Measurements from ENCODE around the gene GCGR.

The GCGR gene

DNA sequence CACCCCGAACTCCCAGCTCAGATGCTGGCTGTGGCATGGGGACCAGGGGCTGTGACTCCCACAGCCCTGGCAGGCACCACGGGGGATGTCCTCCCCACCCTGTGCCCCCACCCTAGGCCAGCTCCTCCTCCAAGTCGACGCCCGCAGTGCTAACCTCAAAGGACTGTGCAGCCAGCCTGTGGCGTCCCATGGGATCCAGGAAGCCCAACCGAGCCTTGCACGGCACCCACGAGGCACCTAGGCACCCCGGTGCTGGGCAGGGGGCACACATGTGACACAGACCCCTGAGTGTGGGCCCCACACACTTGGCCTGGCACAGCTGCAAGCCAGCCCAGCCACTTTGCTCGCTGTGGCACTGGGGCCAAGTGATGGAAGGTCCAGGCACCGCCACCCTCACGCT is 3.9 kb downstream of the GCGR start:
- no peak for DNase-seq
- TF ChIP-seq POLR2A (IDR thresholded peaks at IDR 0.05; ENCODE audit: low read length) (no peak), GATA1 (IDR thresholded peaks at IDR 0.05; ENCODE audit: low read depth, low read length) (no peak)

DNA sequence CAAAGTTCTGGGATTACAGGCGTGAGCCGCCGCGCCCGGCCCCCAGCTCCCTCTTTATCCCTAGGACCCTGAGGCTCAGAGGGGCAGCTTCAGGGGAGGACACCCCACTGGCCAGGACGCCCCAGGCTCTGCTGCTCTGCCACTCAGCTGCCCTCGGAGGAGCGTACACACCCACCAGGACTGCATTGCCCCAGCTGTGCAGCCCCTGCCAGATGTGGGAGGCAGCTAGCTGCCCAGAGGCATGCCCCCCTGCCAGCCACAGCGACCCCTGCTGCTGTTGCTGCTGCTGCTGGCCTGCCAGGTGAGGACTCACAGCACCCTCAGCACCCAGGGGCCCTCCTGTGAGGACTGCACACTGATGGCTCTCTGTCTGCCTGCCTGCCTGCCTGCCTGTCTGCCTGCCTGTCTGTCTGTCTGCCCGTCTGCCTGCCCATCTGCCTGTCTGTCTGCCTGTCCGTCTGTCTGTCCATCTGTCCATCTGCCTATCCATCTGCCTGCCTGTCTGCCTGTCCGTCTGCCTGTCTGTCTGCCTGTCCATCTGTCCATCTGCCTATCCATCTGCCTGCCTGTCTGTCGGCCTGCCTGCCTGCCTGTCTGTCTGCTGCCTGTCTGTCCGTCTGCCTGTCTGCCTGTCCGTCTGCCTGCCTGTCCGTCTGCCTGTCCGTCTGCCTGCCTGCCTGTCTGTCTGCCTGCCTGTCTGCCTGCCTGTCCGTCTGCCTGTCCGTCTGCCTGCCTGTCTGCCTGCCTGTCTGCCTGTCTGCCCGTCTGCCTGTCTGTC is 5.0 kb downstream of the GCGR start:
- peak in 1 of 2 experiments; percentile 35 for DNase-seq
- TF ChIP-seq GATA1 (IDR thresholded peaks at IDR 0.05; ENCODE audit: low read depth, low read length): no peak
- TF ChIP-seq POLR2A (IDR thresholded peaks at IDR 0.05; ENCODE audit: low read length): no peak

DNA sequence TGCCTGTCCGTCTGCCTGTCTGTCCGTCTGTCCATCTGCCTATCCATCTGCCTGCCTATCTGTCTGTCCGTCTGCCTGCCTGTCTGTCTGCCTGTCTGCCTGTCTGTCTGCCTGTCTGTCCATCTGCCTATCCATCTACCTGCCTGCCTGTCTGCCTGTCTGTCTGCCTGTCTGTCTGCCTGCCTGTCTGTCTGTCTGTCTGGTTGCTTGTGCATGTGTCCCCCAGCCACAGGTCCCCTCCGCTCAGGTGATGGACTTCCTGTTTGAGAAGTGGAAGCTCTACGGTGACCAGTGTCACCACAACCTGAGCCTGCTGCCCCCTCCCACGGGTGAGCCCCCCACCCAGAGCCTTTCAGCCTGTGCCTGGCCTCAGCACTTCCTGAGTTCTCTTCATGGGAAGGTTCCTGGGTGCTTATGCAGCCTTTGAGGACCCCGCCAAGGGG is 5.6 kb downstream of the GCGR start:
- no peak for TF ChIP-seq POLR2A (IDR thresholded peaks at IDR 0.05; ENCODE audit: low read length)
- no peak for TF ChIP-seq GATA1 (IDR thresholded peaks at IDR 0.05; ENCODE audit: low read depth, low read length)
- DNase-seq: no peak

DNA sequence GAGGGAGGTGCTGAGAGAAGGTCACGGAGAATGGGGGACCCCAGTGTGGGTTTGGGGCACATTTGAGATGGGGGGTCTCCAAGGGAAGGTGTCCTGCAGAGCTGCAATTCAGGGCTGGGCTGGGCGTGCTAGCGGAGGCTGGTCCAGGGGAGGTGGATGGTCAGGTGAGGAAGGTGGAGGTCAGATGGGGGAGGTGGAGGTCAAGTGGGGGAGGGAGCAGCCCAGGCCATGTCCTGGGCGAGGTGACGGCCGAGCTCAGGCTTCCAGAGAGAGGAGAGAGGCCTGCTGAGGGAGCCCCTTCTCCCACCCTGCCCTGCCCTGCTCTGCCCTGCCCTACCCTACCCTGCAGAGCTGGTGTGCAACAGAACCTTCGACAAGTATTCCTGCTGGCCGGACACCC is 6.5 kb downstream of the GCGR start:
- TF ChIP-seq POLR2A (IDR thresholded peaks at IDR 0.05; ENCODE audit: low read length) (no peak), GATA1 (IDR thresholded peaks at IDR 0.05; ENCODE audit: low read depth, low read length) (no peak)
- no peak for DNase-seq

DNA sequence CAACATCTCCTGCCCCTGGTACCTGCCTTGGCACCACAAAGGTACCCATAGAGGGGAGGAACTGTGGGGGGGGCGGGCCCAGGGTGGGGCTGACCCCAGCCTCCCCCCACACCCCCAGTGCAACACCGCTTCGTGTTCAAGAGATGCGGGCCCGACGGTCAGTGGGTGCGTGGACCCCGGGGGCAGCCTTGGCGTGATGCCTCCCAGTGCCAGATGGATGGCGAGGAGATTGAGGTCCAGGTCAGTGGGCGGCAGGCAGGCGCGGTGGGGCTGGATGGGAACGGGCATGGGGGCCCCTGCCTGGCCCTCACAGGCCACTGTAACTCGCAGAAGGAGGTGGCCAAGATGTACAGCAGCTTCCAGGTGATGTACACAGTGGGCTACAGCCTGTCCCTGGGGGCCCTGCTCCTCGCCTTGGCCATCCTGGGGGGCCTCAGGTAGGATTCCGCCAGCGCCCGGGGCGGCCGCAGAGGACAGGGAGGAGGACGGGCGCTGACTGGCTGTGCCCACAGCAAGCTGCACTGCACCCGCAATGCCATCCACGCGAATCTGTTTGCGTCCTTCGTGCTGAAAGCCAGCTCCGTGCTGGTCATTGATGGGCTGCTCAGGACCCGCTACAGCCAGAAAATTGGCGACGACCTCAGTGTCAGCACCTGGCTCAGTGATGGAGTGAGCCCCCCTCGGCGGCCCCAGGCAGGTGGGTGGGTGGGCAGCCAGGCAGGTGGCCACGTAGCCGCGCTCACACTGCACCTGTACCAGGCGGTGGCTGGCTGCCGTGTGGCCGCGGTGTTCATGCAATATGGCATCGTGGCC is 7.1 kb downstream of the GCGR start:
- no peak for DNase-seq
- TF ChIP-seq GATA1 (IDR thresholded peaks at IDR 0.05; ENCODE audit: low read depth, low read length): no peak

DNA sequence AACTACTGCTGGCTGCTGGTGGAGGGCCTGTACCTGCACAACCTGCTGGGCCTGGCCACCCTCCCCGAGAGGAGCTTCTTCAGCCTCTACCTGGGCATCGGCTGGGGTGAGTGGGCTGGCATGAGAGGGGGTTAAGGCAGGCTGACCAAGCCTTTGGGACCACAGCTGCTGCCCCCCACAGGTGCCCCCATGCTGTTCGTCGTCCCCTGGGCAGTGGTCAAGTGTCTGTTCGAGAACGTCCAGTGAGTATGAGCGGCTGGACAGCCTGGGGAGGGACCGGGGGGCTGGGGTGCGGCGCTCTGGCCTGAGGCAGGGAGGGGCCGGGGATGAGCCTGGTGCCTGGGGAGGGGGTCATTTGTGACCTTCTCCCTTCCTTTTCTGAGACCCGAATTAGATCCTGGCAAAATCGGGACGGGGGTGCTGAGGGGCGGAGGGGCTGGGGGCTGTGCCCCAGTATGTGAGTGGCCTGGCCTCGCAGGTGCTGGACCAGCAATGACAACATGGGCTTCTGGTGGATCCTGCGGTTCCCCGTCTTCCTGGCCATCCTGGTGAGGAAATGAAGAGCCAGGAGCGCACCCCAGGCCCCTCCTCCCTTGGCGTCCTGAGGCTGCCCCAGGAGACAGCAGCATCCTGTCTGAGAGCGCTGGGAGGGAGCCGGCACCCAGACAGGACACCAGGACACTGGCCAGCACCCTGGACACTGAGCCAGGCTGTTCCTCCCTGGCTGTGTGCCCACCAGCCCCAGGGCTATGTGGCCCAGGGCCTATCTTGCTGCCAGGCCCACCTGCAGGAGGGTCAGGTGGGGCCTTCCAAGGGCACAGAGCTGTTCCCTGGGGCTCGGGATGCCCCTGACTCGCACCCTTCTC is 8.0 kb downstream of the GCGR start:
- DNase-seq: no peak

DNA sequence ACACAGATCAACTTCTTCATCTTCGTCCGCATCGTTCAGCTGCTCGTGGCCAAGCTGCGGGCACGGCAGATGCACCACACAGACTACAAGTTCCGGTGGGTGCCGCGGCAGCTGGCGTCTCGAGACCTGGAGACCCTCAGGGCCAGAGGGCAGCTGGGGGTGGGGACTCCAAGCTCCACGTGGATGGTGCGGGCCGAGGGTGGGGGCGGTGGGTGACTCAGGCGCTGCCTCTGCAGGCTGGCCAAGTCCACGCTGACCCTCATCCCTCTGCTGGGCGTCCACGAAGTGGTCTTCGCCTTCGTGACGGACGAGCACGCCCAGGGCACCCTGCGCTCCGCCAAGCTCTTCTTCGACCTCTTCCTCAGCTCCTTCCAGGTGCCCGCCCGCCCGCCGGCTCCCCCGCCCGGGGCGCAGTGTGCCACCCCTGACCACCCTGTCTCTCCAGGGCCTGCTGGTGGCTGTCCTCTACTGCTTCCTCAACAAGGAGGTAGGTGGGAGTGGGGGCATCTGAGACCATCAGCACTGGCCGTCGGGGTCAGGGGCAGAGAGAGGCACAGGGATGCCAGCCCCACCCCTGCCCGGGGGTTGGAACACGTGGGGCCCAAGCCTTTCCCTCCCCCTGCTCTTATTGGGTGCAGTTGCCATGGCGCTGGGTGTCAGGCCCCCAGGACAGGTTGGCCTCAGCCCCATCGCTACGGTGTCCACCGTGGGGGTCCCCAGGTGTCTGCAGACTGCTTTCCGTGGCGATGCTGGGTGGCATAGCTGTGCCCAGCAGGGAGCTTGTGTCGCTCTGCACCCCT is 8.8 kb downstream of the GCGR start:
- no peak for DNase-seq

More for the DNA sequence above, 8.0 kb downstream of the GCGR start:
- TF ChIP-seq POLR2A (IDR thresholded peaks at IDR 0.05; ENCODE audit: low read length): no peak

DNA sequence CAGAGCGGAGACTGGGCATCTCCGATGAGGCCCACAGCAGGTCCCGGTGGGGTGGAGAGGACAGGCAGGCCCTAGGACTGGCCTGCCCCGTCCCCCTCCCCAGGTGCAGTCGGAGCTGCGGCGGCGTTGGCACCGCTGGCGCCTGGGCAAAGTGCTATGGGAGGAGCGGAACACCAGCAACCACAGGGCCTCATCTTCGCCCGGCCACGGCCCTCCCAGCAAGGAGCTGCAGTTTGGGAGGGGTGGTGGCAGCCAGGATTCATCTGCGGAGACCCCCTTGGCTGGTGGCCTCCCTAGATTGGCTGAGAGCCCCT is 9.4 kb downstream of the GCGR start:
- no peak for TF ChIP-seq GATA1 (IDR thresholded peaks at IDR 0.05; ENCODE audit: low read depth, low read length)
- no peak for TF ChIP-seq POLR2A (IDR thresholded peaks at IDR 0.05; ENCODE audit: low read length)
- no peak for DNase-seq

More for the DNA sequence above, 8.8 kb downstream of the GCGR start:
- TF ChIP-seq GATA1 (IDR thresholded peaks at IDR 0.05; ENCODE audit: low read depth, low read length): no peak
- no peak for TF ChIP-seq POLR2A (IDR thresholded peaks at IDR 0.05; ENCODE audit: low read length)

DNA sequence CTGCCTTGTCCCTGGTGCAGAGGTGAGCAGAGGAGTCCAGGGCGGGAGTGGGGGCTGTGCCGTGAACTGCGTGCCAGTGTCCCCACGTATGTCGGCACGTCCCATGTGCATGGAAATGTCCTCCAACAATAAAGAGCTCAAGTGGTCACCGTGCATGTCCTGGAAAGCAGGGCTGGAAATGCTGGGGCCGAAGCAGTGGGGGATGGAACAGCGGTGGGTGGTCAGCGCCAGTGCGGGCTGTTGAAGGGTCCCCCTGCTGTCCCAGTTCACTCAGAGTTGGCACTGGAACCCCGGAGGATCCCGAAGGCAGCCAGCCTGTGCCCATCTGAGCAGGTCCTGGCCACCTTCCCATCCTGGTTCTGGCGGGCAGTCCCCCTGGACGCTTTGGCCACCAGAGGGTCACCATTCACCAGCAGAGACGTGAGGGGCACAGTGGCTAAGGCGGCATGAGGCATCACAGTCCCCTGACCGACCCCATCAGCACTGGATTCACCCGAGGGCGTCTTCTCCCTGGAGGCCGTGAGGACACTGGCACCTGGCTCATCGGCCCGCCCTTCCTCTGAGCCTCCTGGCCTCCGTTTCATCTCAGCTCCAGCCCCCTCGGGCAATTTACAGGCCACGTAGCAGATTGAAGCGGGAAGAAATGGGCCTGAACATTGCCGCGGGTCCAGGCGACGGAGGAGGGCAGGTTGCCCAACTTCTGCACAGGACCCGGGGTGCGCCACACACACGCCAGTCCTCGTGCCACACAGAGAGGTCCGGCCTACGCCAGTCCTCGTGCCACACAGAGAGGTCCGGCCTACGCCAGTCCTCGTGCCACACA is 10.1 kb downstream of the GCGR start:
- TF ChIP-seq GATA1 (IDR thresholded peaks at IDR 0.05; ENCODE audit: low read depth, low read length) (no peak), POLR2A (IDR thresholded peaks at IDR 0.05; ENCODE audit: low read length) (no peak)
- no peak for DNase-seq

DNA sequence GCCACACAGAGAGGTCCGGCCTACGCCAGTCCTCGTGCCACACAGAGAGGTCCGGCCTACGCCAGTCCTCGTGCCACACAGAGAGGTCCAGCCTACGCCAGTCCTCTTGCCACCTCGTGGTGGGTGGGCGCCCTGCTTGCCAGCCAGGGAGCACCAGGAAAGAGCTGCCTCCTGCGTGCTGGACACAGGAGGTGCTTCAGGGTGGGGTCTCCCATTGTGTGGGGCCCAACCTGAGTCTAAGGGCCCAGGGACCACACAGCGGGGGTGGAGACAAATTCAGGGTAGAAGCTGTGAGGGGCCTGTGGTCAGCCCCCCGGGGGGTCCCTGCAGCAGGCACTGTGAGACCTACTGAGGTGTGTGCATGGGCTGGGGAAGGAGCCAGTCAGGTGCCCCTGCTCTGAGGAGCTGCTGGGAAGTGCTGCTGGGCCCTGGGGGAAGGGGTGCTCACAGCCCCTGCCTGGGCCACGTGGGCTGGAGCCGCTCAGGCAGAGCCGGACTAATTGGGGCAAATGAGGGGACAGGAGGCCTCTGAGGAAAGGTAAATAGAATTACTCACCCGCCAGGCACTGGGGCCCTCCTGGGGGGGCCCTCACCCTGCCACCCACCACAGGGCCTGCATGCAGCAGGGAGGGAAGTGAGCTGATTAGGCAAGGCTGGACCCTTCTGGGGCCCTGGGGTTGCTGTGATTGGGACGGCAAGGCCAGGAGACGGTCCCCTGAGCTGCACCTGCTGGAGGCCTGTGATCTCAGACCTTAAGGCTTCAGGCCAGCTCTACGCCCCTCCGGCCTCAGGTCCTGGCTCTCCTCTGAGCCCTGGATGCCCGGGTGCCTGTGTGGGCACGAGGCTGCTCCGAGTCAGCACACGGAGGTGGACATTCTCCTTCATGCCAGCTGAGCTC is 11.0 kb downstream of the GCGR start:
- TF ChIP-seq POLR2A (IDR thresholded peaks at IDR 0.05; ENCODE audit: low read length) (no peak), GATA1 (IDR thresholded peaks at IDR 0.05; ENCODE audit: low read depth, low read length) (no peak)
- no peak for DNase-seq

DNA sequence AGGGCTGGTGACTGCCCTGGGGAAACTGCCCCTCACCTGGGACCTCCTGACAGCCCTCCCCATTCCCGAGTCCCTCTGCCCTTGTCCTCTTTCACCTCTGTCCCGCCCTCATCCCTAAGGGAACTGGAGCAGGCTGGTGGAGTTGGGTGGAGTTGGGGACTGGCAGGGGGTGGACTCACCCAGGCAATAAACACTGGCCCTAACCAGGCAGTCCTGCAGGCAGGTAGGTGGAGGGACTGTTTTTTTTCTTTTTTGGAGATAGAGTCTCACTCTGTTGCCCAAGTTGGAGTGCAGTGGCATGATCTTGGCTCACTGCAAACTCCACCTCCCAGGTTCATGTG is 11.7 kb downstream of the GCGR start:
- DNase-seq: no peak
- TF ChIP-seq POLR2A (IDR thresholded peaks at IDR 0.05; ENCODE audit: low read length) (no peak), GATA1 (IDR thresholded peaks at IDR 0.05; ENCODE audit: low read depth, low read length) (no peak)

DNA sequence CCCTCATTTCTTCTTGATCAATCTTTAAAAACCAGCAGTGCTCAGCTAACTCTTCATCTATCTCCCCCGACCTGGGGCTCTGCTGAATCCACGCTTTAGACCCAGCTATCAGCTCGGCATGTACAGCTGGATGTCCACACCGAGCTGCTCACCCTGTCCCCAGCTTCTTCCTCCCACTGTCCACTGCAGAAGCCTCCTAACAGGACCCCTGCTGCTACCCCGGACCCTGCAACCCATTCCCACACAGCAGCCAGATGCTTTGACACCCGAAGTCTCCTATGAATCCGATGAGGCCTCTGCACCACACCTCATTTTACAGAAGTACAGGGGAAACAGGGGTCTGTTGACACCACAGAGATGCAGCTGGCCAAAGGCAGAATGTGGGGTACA is 13.8 kb downstream of the GCGR start:
- TF ChIP-seq GATA1 (IDR thresholded peaks at IDR 0.05; ENCODE audit: low read depth, low read length) (no peak), POLR2A (IDR thresholded peaks at IDR 0.05; ENCODE audit: low read length) (no peak)
- no peak for DNase-seq
